Measurements from ENCODE around the gene PHTF1. TPM values are rescaled to one million over a fixed set of nuclear protein-coding genes. Genes with fewer than 3 reads are reported as not detected.

PHTF1 gene
- total RNA-seq, 1 experiment from 2014 or later, result 14.9 TPM

DNA sequence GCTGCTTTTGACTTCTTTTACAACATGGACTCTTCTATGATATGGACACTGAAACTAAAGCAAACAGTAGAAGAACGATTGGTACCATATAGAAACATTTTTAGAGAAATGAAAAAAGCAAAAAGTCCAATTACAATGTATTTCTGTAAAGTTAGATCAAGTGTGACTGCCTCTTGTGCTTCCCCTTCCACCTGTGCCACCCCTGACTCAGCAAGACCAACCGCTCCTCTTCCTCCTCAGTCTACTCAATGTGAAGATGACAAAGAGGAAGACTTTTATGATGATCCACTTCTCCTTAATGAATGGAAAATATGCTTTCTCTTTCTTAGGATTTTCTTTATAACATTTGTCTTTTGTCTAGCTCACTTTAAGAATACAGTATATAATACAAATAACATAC, 66.9 kb downstream of the PHTF1 start:
- Mint-ChIP-seq H3K27me3 (ENCODE audit: unreplicated experiment) (no peaks in the 10 kb centered on the region), H3K36me3 (ENCODE audit: insufficient read depth, unreplicated experiment) (peaks cover 5% of the 10 kb centered on the region), H3K4me3 (ENCODE audit: low read depth, unreplicated experiment) (no peak overlapping the region), H3K27ac (ENCODE audit: unreplicated experiment) (no peak overlapping the region), H3K9me3 (ENCODE audit: low read depth, unreplicated experiment) (peaks cover 6% of the 10 kb centered on the region), H3K4me1 (ENCODE audit: low read depth, unreplicated experiment) (no peaks in the 10 kb centered on the region)
- CTCF ChIA-PET, result no interaction called here
- TF ChIP-seq CTCF (IDR thresholded peaks at IDR 0.05; ENCODE audit: unreplicated experiment), result no peak
- DNase-seq, result no peak
- no TSS peak for BruUV-seq (replicated peaks)
- intact Hi-C loops (cut with micrococcal nuclease; ENCODE audit: unreplicated experiment), result no loop called here

DNA sequence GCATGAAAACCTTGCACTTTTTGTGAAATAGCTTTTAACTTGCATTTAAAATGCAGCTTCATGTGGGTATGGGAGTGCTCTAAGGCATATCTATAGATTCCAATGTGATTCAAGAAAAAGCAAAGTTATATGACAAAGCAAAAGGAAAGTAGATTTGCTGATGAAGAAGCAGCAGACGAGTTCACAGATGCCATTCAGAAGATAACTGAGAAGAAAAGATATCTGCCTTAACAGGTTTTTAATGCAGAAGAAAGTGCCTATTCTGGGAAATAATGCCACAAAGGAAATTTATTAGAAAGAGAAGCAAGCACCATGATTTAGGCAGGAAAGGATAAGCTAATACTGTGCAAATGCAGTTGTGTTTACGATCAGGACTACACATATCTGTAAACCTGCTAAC, 68.1 kb downstream of the PHTF1 start:
- peaks cover 5% of the 10 kb centered on the region for H3K36me3 Mint-ChIP-seq (ENCODE audit: insufficient read depth, unreplicated experiment)
- H3K27ac Mint-ChIP-seq (ENCODE audit: unreplicated experiment), result no peak overlapping the region

GRCh38 chr1:113686891-113687618, 72.2 kb downstream of the PHTF1 start:
- Mint-ChIP-seq H3K9me3 (ENCODE audit: low read depth, unreplicated experiment) (no peaks in the 10 kb centered on the region), H3K27me3 (ENCODE audit: unreplicated experiment) (no peaks in the 10 kb centered on the region), H3K36me3 (ENCODE audit: insufficient read depth, unreplicated experiment) (peaks cover 5% of the 10 kb centered on the region), H3K27ac (ENCODE audit: unreplicated experiment) (no peak overlapping the region), H3K4me1 (ENCODE audit: low read depth, unreplicated experiment) (no peaks in the 10 kb centered on the region), H3K4me3 (ENCODE audit: low read depth, unreplicated experiment) (no peak overlapping the region)
- no peak for DNase-seq
- intact Hi-C loops (cut with micrococcal nuclease; ENCODE audit: unreplicated experiment), result no loop called here
- no TSS peak for BruUV-seq (replicated peaks)
- TF ChIP-seq CTCF (IDR thresholded peaks at IDR 0.05; ENCODE audit: unreplicated experiment), result no peak
- CTCF ChIA-PET, result interaction anchor here (0.6 kb wide), 1 partner anchor 17 kb away, joined by 3 read pairs; no protein-coding TSS in a partner anchor

More for the DNA sequence above, 68.1 kb downstream of the PHTF1 start:
- Mint-ChIP-seq H3K27me3 (ENCODE audit: unreplicated experiment) (no peaks in the 10 kb centered on the region), H3K9me3 (ENCODE audit: low read depth, unreplicated experiment) (peaks cover 6% of the 10 kb centered on the region), H3K4me1 (ENCODE audit: low read depth, unreplicated experiment) (no peaks in the 10 kb centered on the region), H3K4me3 (ENCODE audit: low read depth, unreplicated experiment) (no peak overlapping the region)
- TF ChIP-seq CTCF (IDR thresholded peaks at IDR 0.05; ENCODE audit: unreplicated experiment), result no peak
- intact Hi-C loops (cut with micrococcal nuclease; ENCODE audit: unreplicated experiment), result no loop called here
- no peak for DNase-seq
- no TSS peak for BruUV-seq (replicated peaks)
- CTCF ChIA-PET, result no interaction called here

DNA sequence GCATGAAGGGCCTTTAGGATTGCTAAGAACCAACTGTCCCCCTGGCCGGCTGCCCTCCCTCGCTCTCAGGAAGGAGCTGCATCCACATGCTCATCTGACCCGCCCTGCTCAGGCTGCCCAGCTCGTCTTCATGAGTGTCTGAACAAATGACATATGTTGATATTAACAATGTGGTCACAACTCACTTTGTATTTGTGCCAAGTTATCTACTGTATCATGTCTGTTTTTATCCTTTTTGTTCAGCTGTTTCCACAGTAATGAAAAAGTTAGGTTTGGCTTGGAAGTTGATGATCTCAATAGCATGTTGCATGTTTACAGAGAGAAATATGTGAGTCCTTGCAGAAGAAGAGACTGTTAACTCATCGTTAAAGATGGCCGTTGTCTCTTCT, 75.1 kb downstream of the PHTF1 start:
- H3K4me1 Mint-ChIP-seq (ENCODE audit: low read depth, unreplicated experiment), result no peaks in the 10 kb centered on the region
- BruUV-seq (replicated peaks), result no TSS peak
- H3K4me3 Mint-ChIP-seq (ENCODE audit: low read depth, unreplicated experiment), result no peak overlapping the region
- H3K36me3 Mint-ChIP-seq (ENCODE audit: insufficient read depth, unreplicated experiment), result no peaks in the 10 kb centered on the region
- TF ChIP-seq CTCF (IDR thresholded peaks at IDR 0.05; ENCODE audit: unreplicated experiment), result no peak
- no peak for DNase-seq
- CTCF ChIA-PET, result no interaction called here
- H3K27me3 Mint-ChIP-seq (ENCODE audit: unreplicated experiment), result no peaks in the 10 kb centered on the region
- no peak overlapping the region for H3K27ac Mint-ChIP-seq (ENCODE audit: unreplicated experiment)
- intact Hi-C loops (cut with micrococcal nuclease; ENCODE audit: unreplicated experiment), result no loop called here
- H3K9me3 Mint-ChIP-seq (ENCODE audit: low read depth, unreplicated experiment), result no peaks in the 10 kb centered on the region
